Measurements from ENCODE around the gene PPP1R10.

The PPP1R10 gene

GRCh38 chr6:30618270-30618797 is 1.3 kb upstream of the PPP1R10 start:
- peak overlapping the region; percentile 95 for H3K4me3 ChIP-seq (ENCODE audit: low read length)
- DNase-seq (ENCODE audit: low read depth): no peak
- no peak for TF ChIP-seq CTCF (conservative IDR thresholded peaks at IDR 0.05; ENCODE audit: low read depth, low read length)

- peak within 1 kb of the TSS; percentile 100 for H3K4me3 ChIP-seq (ENCODE audit: low read length)
- no peak for TF ChIP-seq CTCF (conservative IDR thresholded peaks at IDR 0.05; ENCODE audit: low read depth, low read length)
- peak; percentile 93 for DNase-seq (ENCODE audit: low read depth)
These were observed 674 bp upstream of the PPP1R10 start, which contains the start of gene MRPS18B for GRCh38 chr6:30617565-30618269. Gene MRPS18B (plus strand): TSS chr6:30617840. CDS start chr6:30617866, 26 bp downstream.

GRCh38 chr6:30615958-30616810 is 859 bp downstream of the PPP1R10 start:
- no peak for TF ChIP-seq CTCF (conservative IDR thresholded peaks at IDR 0.05; ENCODE audit: low read depth, low read length)
- no peak for DNase-seq (ENCODE audit: low read depth)
- peak overlapping the region; percentile 100 for H3K4me3 ChIP-seq (ENCODE audit: low read length)

- peak overlapping the region; percentile 100 for H3K4me3 ChIP-seq (ENCODE audit: low read length)
- no peak for TF ChIP-seq CTCF (conservative IDR thresholded peaks at IDR 0.05; ENCODE audit: low read depth, low read length)
- peak; percentile 50 for DNase-seq (ENCODE audit: low read depth)
These were observed 1.7 kb downstream of the PPP1R10 start for GRCh38 chr6:30615219-30615957.

- TF ChIP-seq CTCF (conservative IDR thresholded peaks at IDR 0.05; ENCODE audit: low read depth, low read length): no peak
- peak overlapping the region; percentile 100 for H3K4me3 ChIP-seq (ENCODE audit: low read length)
- peak; percentile 95 for DNase-seq (ENCODE audit: low read depth)
These were observed 2.2 kb downstream of the PPP1R10 start for GRCh38 chr6:30614843-30615218.

GRCh38 chr6:30614044-30614842 is 2.8 kb downstream of the PPP1R10 start:
- no peak for DNase-seq (ENCODE audit: low read depth)
- peak overlapping the region; percentile 100 for H3K4me3 ChIP-seq (ENCODE audit: low read length)
- TF ChIP-seq CTCF (conservative IDR thresholded peaks at IDR 0.05; ENCODE audit: low read depth, low read length): no peak
